Naive thymus-derived CD8-positive, alpha-beta T cell (primary cell): ENCODE results near the gene LACTB. TPM values are rescaled to one million over a fixed set of nuclear protein-coding genes. Genes with fewer than 3 reads are reported as not detected.

Experiments
- ATAC-seq, 2 donors: fragments of 150-1000 bp; cut with Tn5 transposase in 1 of 2; sonication (Bioruptor Pico), chemical (Tn5 transposase) in 1 of 2; 1 replicate in 1 of 2; 2 replicates in 1 of 2; pipeline ENCODE4 v1.10.0; 2021; ENCODE audit warnings: mild to moderate bottlenecking in 2 of 2, moderate library complexity in 2 of 2
- POLR2A ChIA-PET: fragments of 350-600 bp; sonication (Branson Sonifier 250); formaldehyde crosslinking; loops from one replicate; lab custom pipeline; 2021; ENCODE audit warnings: antibody characterized with exemption; lab: Charles Lee
- DNase-seq, 10 donors: peaks; one replicate each; pipeline versions ENCODE4 v3.0.0 to v3.0.0-alpha.2; 2020 to 2022
- H3K27ac Mint-ChIP-seq, 10 donors: one replicate each; pipeline ENCODE4 v1.8.0; 2020 to 2022; ENCODE audit warnings: mild to moderate bottlenecking in 10 of 10, mixed read lengths in 10 of 10, moderate library complexity in 4 of 10, inconsistent platforms in 1 of 10
- H3K27me3 Mint-ChIP-seq, 5 donors: one replicate each; pipeline ENCODE4 v1.8.0; 2021 to 2022; ENCODE audit warnings: mixed read lengths in 5 of 5
- H3K36me3 Mint-ChIP-seq, 3 donors: one replicate each; pipeline ENCODE4 v1.8.0; 2020 to 2022; ENCODE audit warnings: mixed read lengths in 3 of 3, mild to moderate bottlenecking in 2 of 3, inconsistent platforms in 1 of 3
- H3K4me1 Mint-ChIP-seq, 4 donors: one replicate each; pipeline ENCODE4 v1.8.0; 2021 to 2022; ENCODE audit warnings: mixed read lengths in 4 of 4
- H3K4me3 Mint-ChIP-seq, 10 donors: one replicate each; pipeline ENCODE4 v1.8.0; 2020 to 2022; ENCODE audit warnings: mild to moderate bottlenecking in 10 of 10, mixed read lengths in 10 of 10, moderate library complexity in 6 of 10, inconsistent platforms in 1 of 10
- H3K9me3 Mint-ChIP-seq, 9 donors: one replicate each; pipeline ENCODE4 v1.8.0; 2020 to 2022; ENCODE audit warnings: mixed read lengths in 9 of 9, mild to moderate bottlenecking in 3 of 9, inconsistent platforms in 1 of 9, moderate library complexity in 1 of 9
- polyA plus RNA-seq, 3 donors: library from polyadenylated mRNA; unstranded; fragments of 300-500 nt; fragmentation: Illumina TruSeq; gene quantifications; one replicate each; pipeline ENCODE4 v1.2.3, GENCODE V29; 2021
- total RNA-seq, 8 experiments: library from RNA in 2 of 8; stranded (reverse) in 2 of 8; gene quantifications; one replicate each; pipeline ENCODE4 v1.2.3 and lab custom pipeline; 2021 to 2026

Gene LACTB
- total and polyA plus RNA-seq, 5 experiments from 2014 or later: 7.6 to 13.4 (median 10.3) TPM

DNA sequence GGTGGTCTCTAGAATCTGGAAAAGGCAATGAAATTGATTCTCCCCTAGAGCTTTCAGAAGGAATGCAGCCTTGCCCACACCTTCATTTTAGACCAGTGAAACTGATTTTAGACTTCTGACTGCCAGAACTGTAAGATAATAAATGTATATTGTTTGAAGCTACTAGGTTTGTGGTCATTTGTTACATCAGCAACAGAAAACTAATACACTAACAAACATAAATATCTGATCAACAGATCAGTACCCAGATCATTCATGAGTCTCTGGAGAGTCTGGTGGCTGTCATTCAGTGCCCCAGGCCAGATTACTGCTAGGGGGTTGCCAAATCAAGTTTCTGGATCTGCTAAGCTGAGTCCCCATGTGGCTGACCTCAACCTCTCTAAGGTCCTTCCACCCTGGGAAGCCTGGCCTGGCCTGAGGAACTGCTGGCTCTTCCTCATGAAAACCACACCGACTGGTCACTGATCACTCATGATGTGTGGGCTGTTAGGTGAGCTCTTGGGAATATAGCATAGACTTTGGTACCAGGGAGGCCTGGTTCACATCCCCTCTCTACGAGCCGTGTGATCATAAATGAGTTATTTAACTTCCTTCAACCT is 11.1 kb upstream of the LACTB start:
- DNase-seq (no peak), ATAC-seq (no peak)
- no peaks in the 10 kb centered on the region for H3K36me3 Mint-ChIP-seq
- H3K4me1 Mint-ChIP-seq: no peaks in the 10 kb centered on the region
- H3K27ac Mint-ChIP-seq: no peak overlapping the region
- peaks cover 0 to 2% (median 0%) of the 10 kb centered on the region in 9 donors for H3K9me3 Mint-ChIP-seq
- no peak overlapping the region for H3K4me3 Mint-ChIP-seq
- peaks cover 0 to 15% (median 4%) of the 10 kb centered on the region in 5 donors for H3K27me3 Mint-ChIP-seq
- POLR2A ChIA-PET: no interaction called here

DNA sequence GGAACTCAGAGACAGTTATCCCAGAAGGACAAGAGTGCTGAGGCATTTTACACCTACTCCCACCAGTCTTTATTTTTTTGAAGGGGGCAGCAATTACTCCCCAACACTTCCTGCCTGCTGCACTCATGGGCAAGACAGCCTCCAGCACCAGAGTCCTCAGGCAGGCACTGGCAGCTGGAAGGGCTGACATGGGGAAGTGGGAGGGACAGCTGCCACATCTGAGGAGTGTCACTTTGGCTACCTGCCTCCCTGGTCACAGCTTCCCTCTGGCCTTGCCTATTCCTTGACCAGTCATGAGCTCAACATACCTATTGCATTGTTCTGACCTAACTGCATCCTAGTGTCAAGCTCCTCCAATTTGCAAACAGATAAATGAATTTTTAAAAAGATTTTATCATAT is 10.2 kb upstream of the LACTB start:
- H3K4me3 Mint-ChIP-seq: no peak overlapping the region
- H3K36me3 Mint-ChIP-seq: no peaks in the 10 kb centered on the region
- ATAC-seq (no peak), DNase-seq (no peak)
- H3K27me3 Mint-ChIP-seq: peaks cover 0 to 9% (median 0%) of the 10 kb centered on the region in 5 donors
- H3K9me3 Mint-ChIP-seq: peaks cover 0 to 2% (median 0%) of the 10 kb centered on the region in 9 donors
- no peaks in the 10 kb centered on the region for H3K4me1 Mint-ChIP-seq
- POLR2A ChIA-PET: no interaction called here
- no peak overlapping the region for H3K27ac Mint-ChIP-seq

DNA sequence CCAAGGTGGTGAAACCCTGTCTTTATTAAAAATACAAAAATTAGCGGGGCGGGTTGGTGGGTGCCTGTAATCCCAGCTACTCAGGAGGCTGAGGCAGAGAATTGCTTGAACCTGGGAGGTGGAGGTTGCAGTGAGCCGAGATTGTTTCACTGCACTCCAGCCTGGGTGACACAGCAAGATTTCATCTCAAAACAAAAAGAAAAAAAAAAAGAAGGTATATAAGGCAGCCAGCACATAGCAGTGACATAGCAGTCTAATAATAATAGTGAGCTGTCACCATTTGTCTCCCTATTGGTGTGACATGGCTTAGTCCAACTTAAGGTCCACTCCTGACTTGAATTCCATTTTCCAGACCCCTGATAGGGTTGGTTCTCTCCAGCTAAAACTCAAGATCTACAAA is 8.8 kb upstream of the LACTB start:
- no peaks in the 10 kb centered on the region for H3K4me1 Mint-ChIP-seq
- POLR2A ChIA-PET: no interaction called here

GRCh38 chr15:63114465-63114864 is 7.2 kb upstream of the LACTB start:
- no peak overlapping the region for H3K4me3 Mint-ChIP-seq
- POLR2A ChIA-PET: no interaction called here
- no peaks in the 10 kb centered on the region for H3K27me3 Mint-ChIP-seq
- DNase-seq: no peak
- peaks cover 0 to 7% (median 3%) of the 10 kb centered on the region in 9 donors for H3K9me3 Mint-ChIP-seq
- no peak for ATAC-seq
- H3K4me1 Mint-ChIP-seq: no peaks in the 10 kb centered on the region
- no peak overlapping the region for H3K27ac Mint-ChIP-seq
- H3K36me3 Mint-ChIP-seq: peaks cover 0 to 4% (median 3%) of the 10 kb centered on the region in 3 donors

More for the DNA sequence above, 8.8 kb upstream of the LACTB start:
- Mint-ChIP-seq H3K27ac (no peak overlapping the region), H3K36me3 (no peaks in the 10 kb centered on the region), H3K27me3 (peaks cover 0 to 5% (median 0%) of the 10 kb centered on the region in 5 donors), H3K4me3 (no peak overlapping the region), H3K9me3 (no peaks in the 10 kb centered on the region)
- ATAC-seq: no peak
- no peak for DNase-seq

- peaks cover 5 to 18% (median 10%) of the 10 kb centered on the region in 9 donors for H3K9me3 Mint-ChIP-seq
- no peaks in the 10 kb centered on the region for H3K27me3 Mint-ChIP-seq
- peaks cover 7 to 17% (median 14%) of the 10 kb centered on the region in 4 donors for H3K4me1 Mint-ChIP-seq
- DNase-seq: no peak
- H3K4me3 Mint-ChIP-seq: no peak overlapping the region
- no peak overlapping the region for H3K27ac Mint-ChIP-seq
- POLR2A ChIA-PET: no interaction called here
- no peak for ATAC-seq
- peaks cover 2 to 14% (median 6%) of the 10 kb centered on the region in 3 donors for H3K36me3 Mint-ChIP-seq
Observed at GRCh38 chr15:63118854-63119253, 2.8 kb upstream of the LACTB start.

GRCh38 chr15:63122002-63122875 is 578 bp downstream of the LACTB start:
- peaks cover 5 to 18% (median 10%) of the 10 kb centered on the region in 9 donors for H3K9me3 Mint-ChIP-seq
- H3K4me1 Mint-ChIP-seq: peaks cover 7 to 18% (median 16%) of the 10 kb centered on the region in 4 donors
- peak overlapping the region in 9 of 10 donors; percentile 19 to 96 (median 90) for H3K27ac Mint-ChIP-seq
- H3K36me3 Mint-ChIP-seq: peaks cover 11 to 17% (median 16%) of the 10 kb centered on the region in 3 donors
- peak overlapping the region; percentile 77 to 96 (median 91) for H3K4me3 Mint-ChIP-seq
- DNase-seq: peak; percentile 47 to 81 (median 68)
- peak; percentile 71 to 74 for ATAC-seq
- no peaks in the 10 kb centered on the region for H3K27me3 Mint-ChIP-seq
- POLR2A ChIA-PET: interaction anchor here (1.2 kb wide), 1 partner anchor 35 kb away, joined by 4 read pairs; the partner anchor contains the start of gene RPS27L

GRCh38 chr15:63124506-63124905 is 2.8 kb downstream of the LACTB start:
- Mint-ChIP-seq H3K4me3 (no peak overlapping the region), H3K4me1 (peaks cover 7 to 18% (median 16%) of the 10 kb centered on the region in 4 donors), H3K27me3 (no peaks in the 10 kb centered on the region), H3K27ac (no peak overlapping the region), H3K9me3 (peaks cover under 1 to 15% (median 9%) of the 10 kb centered on the region in 9 donors), H3K36me3 (peaks cover 13 to 29% (median 14%) of the 10 kb centered on the region in 3 donors)
- ATAC-seq (no peak), DNase-seq (no peak)
- POLR2A ChIA-PET: interaction anchor here (0.8 kb wide), 1 partner anchor 129 kb away, joined by 3 read pairs; no protein-coding TSS in a partner anchor

GRCh38 chr15:63126726-63127125 is 5.1 kb downstream of the LACTB start:
- no peaks in the 10 kb centered on the region for H3K27me3 Mint-ChIP-seq

DNA sequence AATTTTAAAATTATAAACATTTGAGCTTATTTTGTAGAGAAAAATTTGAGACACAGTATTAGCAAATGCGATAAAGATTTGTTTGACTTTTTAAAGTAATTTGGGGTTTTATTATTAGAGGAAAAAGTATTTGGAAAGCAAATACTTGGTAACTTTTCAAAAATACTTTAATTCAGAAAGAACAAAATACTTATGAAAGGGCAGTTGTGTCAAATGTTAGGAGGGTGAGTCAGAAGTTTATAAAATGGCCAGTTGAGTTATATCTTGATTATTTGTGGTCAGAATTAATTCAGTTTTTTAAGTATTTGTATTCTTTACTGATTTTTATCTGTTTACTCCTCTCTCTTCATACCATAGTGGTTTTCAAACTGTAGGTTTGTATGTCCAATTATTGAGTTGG is 12.1 kb downstream of the LACTB start:
- no peak for ATAC-seq
- H3K4me3 Mint-ChIP-seq: no peak overlapping the region
- peaks cover 0 to 12% (median under 1%) of the 10 kb centered on the region in 4 donors for H3K4me1 Mint-ChIP-seq
- no peak overlapping the region for H3K27ac Mint-ChIP-seq
- H3K36me3 Mint-ChIP-seq: peaks cover 0 to 33% (median 6%) of the 10 kb centered on the region in 3 donors
- no peaks in the 10 kb centered on the region for H3K9me3 Mint-ChIP-seq
- POLR2A ChIA-PET: interaction anchor here (0.6 kb wide), 1 partner anchor 27 kb away, joined by 4 read pairs; no protein-coding TSS in a partner anchor
- DNase-seq: no peak
- H3K27me3 Mint-ChIP-seq: no peaks in the 10 kb centered on the region

More at GRCh38 chr15:63126726-63127125, 5.1 kb downstream of the LACTB start:
- no peak overlapping the region for H3K27ac Mint-ChIP-seq
- H3K4me3 Mint-ChIP-seq: no peak overlapping the region
- no peaks in the 10 kb centered on the region for H3K9me3 Mint-ChIP-seq
- POLR2A ChIA-PET: no interaction called here
- no peak for DNase-seq
- no peak for ATAC-seq
- peaks cover 5 to 45% (median 16%) of the 10 kb centered on the region in 3 donors for H3K36me3 Mint-ChIP-seq
- H3K4me1 Mint-ChIP-seq: peaks cover 1 to 13% (median 9%) of the 10 kb centered on the region in 4 donors

GRCh38 chr15:63134245-63134985 is 12.8 kb downstream of the LACTB start:
- Mint-ChIP-seq H3K36me3 (peaks cover 0 to 28% (median 6%) of the 10 kb centered on the region in 3 donors), H3K4me3 (no peak overlapping the region), H3K27me3 (no peaks in the 10 kb centered on the region), H3K4me1 (peaks cover 0 to 12% (median under 1%) of the 10 kb centered on the region in 4 donors), H3K9me3 (no peaks in the 10 kb centered on the region), H3K27ac (no peak overlapping the region)
- no peak for ATAC-seq
- no peak for DNase-seq
- POLR2A ChIA-PET: no interaction called here

DNA sequence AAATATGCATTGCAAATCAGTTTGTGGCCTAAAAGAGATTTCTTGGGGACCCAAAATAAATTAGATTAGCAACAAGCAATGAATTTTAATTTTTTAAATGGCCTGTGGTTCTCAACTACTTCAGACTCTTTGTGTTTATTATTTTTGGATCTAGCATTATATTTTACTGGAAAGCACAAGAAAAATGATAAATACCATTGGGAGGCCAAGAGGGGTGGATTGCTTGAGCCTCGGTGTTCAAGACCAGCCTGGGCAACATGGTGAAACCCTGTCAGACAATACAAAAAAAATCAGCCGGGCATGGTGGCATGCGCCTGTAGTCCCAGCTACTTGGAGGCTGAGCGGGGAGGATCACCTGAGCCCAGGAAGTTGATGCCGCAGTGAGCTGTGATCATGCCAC is 13.6 kb downstream of the LACTB start:
- H3K4me1 Mint-ChIP-seq: peaks cover 0 to 12% (median under 1%) of the 10 kb centered on the region in 4 donors
- no peaks in the 10 kb centered on the region for H3K27me3 Mint-ChIP-seq
- no peak overlapping the region for H3K4me3 Mint-ChIP-seq
- ATAC-seq (no peak), DNase-seq (no peak)
- no peaks in the 10 kb centered on the region for H3K9me3 Mint-ChIP-seq
- peak overlapping the region in 1 of 10 donors; percentile 71 for H3K27ac Mint-ChIP-seq
- peaks cover 0 to 21% (median 6%) of the 10 kb centered on the region in 3 donors for H3K36me3 Mint-ChIP-seq
- POLR2A ChIA-PET: no interaction called here

GRCh38 chr15:63135804-63136203 is 14.1 kb downstream of the LACTB start:
- H3K36me3 Mint-ChIP-seq: peaks cover 0 to 16% (median 3%) of the 10 kb centered on the region in 3 donors
- peak overlapping the region in 1 of 10 donors; percentile 71 for H3K27ac Mint-ChIP-seq
- no peak for ATAC-seq

More at GRCh38 chr15:63135804-63136203, 14.1 kb downstream of the LACTB start:
- no peak for DNase-seq
- Mint-ChIP-seq H3K9me3 (no peaks in the 10 kb centered on the region), H3K27me3 (no peaks in the 10 kb centered on the region), H3K4me1 (peaks cover 0 to 12% (median under 1%) of the 10 kb centered on the region in 4 donors), H3K4me3 (no peak overlapping the region)
- POLR2A ChIA-PET: no interaction called here
